Activated CD8-positive, alpha-beta T cell treated with anti-CD3 and anti-CD28 coated beads for 36 hours (primary cell): ENCODE measurements around the gene TRAPPC1. TPM values are rescaled to one million over a fixed set of nuclear protein-coding genes. Genes with fewer than 3 reads are reported as not detected.

ENCODE experiments used
- ATAC-seq: fragments of 200-7000 bp; cut with Tn5 transposase; one replicate; pipeline ENCODE4 v1.10.0; 2021; ENCODE audit warnings: mild to moderate bottlenecking, moderate library complexity
- CTCF ChIA-PET: fragments of 350-600 bp; sonication (Branson Sonifier 250); formaldehyde crosslinking; loops from one replicate; lab custom pipeline; 2021; ENCODE audit warnings: antibody characterized with exemption; lab: Charles Lee
- POLR2A ChIA-PET: fragments of 350-600 bp; sonication (Branson Sonifier 250); formaldehyde crosslinking; loops from one replicate; lab custom pipeline; 2021; ENCODE audit warnings: antibody characterized with exemption; lab: Charles Lee
- DNase-seq: peaks from one replicate; pipeline ENCODE4 v3.0.0-alpha.2; 2020
- H3K27ac Mint-ChIP-seq: one replicate; pipeline ENCODE4 v1.8.0; 2021; ENCODE audit warnings: mild to moderate bottlenecking, mixed read lengths
- H3K27me3 Mint-ChIP-seq: one replicate; pipeline ENCODE4 v1.8.0; 2021; ENCODE audit warnings: mixed read lengths
- H3K36me3 Mint-ChIP-seq: one replicate; pipeline ENCODE4 v1.8.0; 2021; ENCODE audit warnings: low read depth, mixed read lengths
- H3K4me1 Mint-ChIP-seq: one replicate; pipeline ENCODE4 v1.8.0; 2021; ENCODE audit warnings: low read depth, mixed read lengths
- H3K4me3 Mint-ChIP-seq: one replicate; pipeline ENCODE4 v1.8.0; 2021; ENCODE audit warnings: mild to moderate bottlenecking, moderate library complexity, mixed read lengths
- H3K9me3 Mint-ChIP-seq: one replicate; pipeline ENCODE4 v1.8.0; 2021; ENCODE audit warnings: mixed read lengths
- CTCF ChIP-seq: fragments of 200-600 bp; IDR thresholded peaks from one replicate; pipeline ENCODE4 v1.8.0; 2022; ENCODE audit warnings: antibody characterized with exemption, mild to moderate bottlenecking
- intact Hi-C: fragments of 100-400 bp; cut with micrococcal nuclease; formaldehyde crosslinking; loops from one replicate; pipeline ENCODE4 v1.10.0; 2022
- total RNA-seq, 2 experiments: library from RNA; stranded (reverse); gene quantifications; one replicate each; pipeline ENCODE4 v1.2.3, GENCODE V29; 2021

Gene TRAPPC1
- total RNA-seq, 2 experiments from 2014 or later: 140 to 143 TPM

GRCh38 chr17:7972131-7972785, 40.5 kb upstream of the TRAPPC1 start:
- intact Hi-C loops: no loop called here
- no peak for DNase-seq
- TF ChIP-seq CTCF: peak; percentile 21
- Mint-ChIP-seq H3K27me3 (peaks cover 4% of the 10 kb centered on the region), H3K9me3 (peaks cover 14% of the 10 kb centered on the region), H3K36me3 (peaks cover 9% of the 10 kb centered on the region), H3K4me1 (no peaks in the 10 kb centered on the region), H3K27ac (no peak overlapping the region), H3K4me3 (no peak overlapping the region)
- CTCF ChIA-PET: interaction anchor here (0.6 to 3.8 kb wide), 9 partner anchors 10 to 265 kb away, joined by 3 to 18 read pairs (median 4); no protein-coding TSS in a partner anchor
- POLR2A ChIA-PET: interaction anchor here (1.4 kb wide), 1 partner anchor 18 kb away, joined by 3 read pairs; no protein-coding TSS in a partner anchor
- ATAC-seq: no peak

- DNase-seq: no peak
- H3K36me3 Mint-ChIP-seq: peaks cover 9% of the 10 kb centered on the region
- no peaks in the 10 kb centered on the region for H3K4me1 Mint-ChIP-seq
- H3K27ac Mint-ChIP-seq: no peak overlapping the region
- peaks cover 14% of the 10 kb centered on the region for H3K9me3 Mint-ChIP-seq
- H3K4me3 Mint-ChIP-seq: no peak overlapping the region
- TF ChIP-seq CTCF: no peak
- intact Hi-C loops: no loop called here
- H3K27me3 Mint-ChIP-seq: peaks cover 4% of the 10 kb centered on the region
- CTCF ChIA-PET: interaction anchor here (0.6 to 3.8 kb wide), 8 partner anchors 9 to 70 kb away, joined by 3 to 18 read pairs (median 4); no protein-coding TSS in a partner anchor
- ATAC-seq: no peak
- POLR2A ChIA-PET: no interaction called here
These were observed 39.9 kb upstream of the TRAPPC1 start for GRCh38 chr17:7971651-7972050.

GRCh38 chr17:7969433-7969832, 37.7 kb upstream of the TRAPPC1 start:
- Mint-ChIP-seq H3K9me3 (peaks cover 2% of the 10 kb centered on the region), H3K4me1 (no peaks in the 10 kb centered on the region), H3K27me3 (peaks cover 4% of the 10 kb centered on the region), H3K36me3 (peaks cover 2% of the 10 kb centered on the region), H3K4me3 (no peak overlapping the region), H3K27ac (no peak overlapping the region)
- no peak for TF ChIP-seq CTCF
- ATAC-seq: no peak
- no peak for DNase-seq
- ChIA-PET POLR2A (no interaction called here), CTCF (no interaction called here)
- intact Hi-C loops: no loop called here

GRCh38 chr17:7967751-7968150, 36.0 kb upstream of the TRAPPC1 start:
- DNase-seq (no peak), ATAC-seq (no peak)
- intact Hi-C loops: no loop called here
- Mint-ChIP-seq H3K9me3 (no peaks in the 10 kb centered on the region), H3K4me3 (no peak overlapping the region), H3K27ac (no peak overlapping the region), H3K36me3 (no peaks in the 10 kb centered on the region), H3K27me3 (peaks cover 4% of the 10 kb centered on the region), H3K4me1 (no peaks in the 10 kb centered on the region)
- ChIA-PET POLR2A (no interaction called here), CTCF (interaction anchor here (0.9 kb wide), 1 partner anchor 21 kb away, joined by 3 read pairs; no protein-coding TSS in a partner anchor)
- TF ChIP-seq CTCF: no peak

GRCh38 chr17:7961421-7961820, 29.7 kb upstream of the TRAPPC1 start:
- ChIA-PET CTCF (interaction anchor here (2.4 kb wide), 1 partner anchor 28 kb away, joined by 12 read pairs; no protein-coding TSS in a partner anchor), POLR2A (interaction anchor here (1.3 kb wide), 1 partner anchor 9 kb away, joined by 4 read pairs; no protein-coding TSS in a partner anchor)
- H3K4me3 Mint-ChIP-seq: no peak overlapping the region
- H3K4me1 Mint-ChIP-seq: no peaks in the 10 kb centered on the region
- no peak for TF ChIP-seq CTCF
- no peak for DNase-seq
- no peak overlapping the region for H3K27ac Mint-ChIP-seq
- no peak for ATAC-seq
- peaks cover 3% of the 10 kb centered on the region for H3K27me3 Mint-ChIP-seq
- no peaks in the 10 kb centered on the region for H3K9me3 Mint-ChIP-seq
- intact Hi-C loops: no loop called here
- no peaks in the 10 kb centered on the region for H3K36me3 Mint-ChIP-seq
